Stimulated activated naive CD8-positive, alpha-beta T cell treated with anti-CD3 and anti-CD28 coated beads, Interleukin-15, amount 100 ng/mL, for 72 hours (primary cell): ENCODE data around the gene TMEM214.

Source experiments
- ATAC-seq: fragments of 150-1000 bp; cut with Tn5 transposase; 2 replicates; pipeline ENCODE4 v1.10.0; 2021; ENCODE audit warnings: mild to moderate bottlenecking, moderate library complexity
- DNase-seq, 2 donors: peaks; one replicate each; pipeline ENCODE4 v3.0.0; 2021 to 2022
- H3K27ac Mint-ChIP-seq, 2 donors: one replicate each; pipeline ENCODE4 v1.8.0; 2022; ENCODE audit warnings: mild to moderate bottlenecking in 2 of 2, mixed read lengths in 2 of 2, moderate library complexity in 2 of 2
- H3K27me3 Mint-ChIP-seq: one replicate; pipeline ENCODE4 v1.8.0; 2022; ENCODE audit warnings: mixed read lengths
- H3K4me1 Mint-ChIP-seq: one replicate; pipeline ENCODE4 v1.8.0; 2022; ENCODE audit warnings: mild to moderate bottlenecking, mixed read lengths
- H3K4me3 Mint-ChIP-seq, 2 donors: one replicate each; pipeline ENCODE4 v1.8.0; 2022; ENCODE audit warnings: mild to moderate bottlenecking in 2 of 2, mixed read lengths in 2 of 2, moderate library complexity in 1 of 2
- H3K9me3 Mint-ChIP-seq, 2 donors: one replicate each; pipeline ENCODE4 v1.8.0; 2022; ENCODE audit warnings: mixed read lengths in 2 of 2

TMEM214 gene

GRCh38 chr2:27003857-27004256 lies 28.9 kb upstream of the TMEM214 start:
- Mint-ChIP-seq H3K4me3 (no peak overlapping the region), H3K4me1 (no peaks in the 10 kb centered on the region), H3K27me3 (no peaks in the 10 kb centered on the region), H3K27ac (no peak overlapping the region), H3K9me3 (no peaks in the 10 kb centered on the region)
- no peak for ATAC-seq
- DNase-seq, result no peak

GRCh38 chr2:27006602-27007415 lies 26.0 kb upstream of the TMEM214 start:
- H3K9me3 Mint-ChIP-seq, result no peaks in the 10 kb centered on the region
- DNase-seq (no peak), ATAC-seq (no peak)
- H3K27me3 Mint-ChIP-seq, result no peaks in the 10 kb centered on the region
- no peak overlapping the region for H3K27ac Mint-ChIP-seq
- H3K4me3 Mint-ChIP-seq, result no peak overlapping the region
- H3K4me1 Mint-ChIP-seq, result no peaks in the 10 kb centered on the region

GRCh38 chr2:27007416-27008374 lies 25.1 kb upstream of the TMEM214 start:
- no peaks in the 10 kb centered on the region for H3K27me3 Mint-ChIP-seq
- no peaks in the 10 kb centered on the region for H3K9me3 Mint-ChIP-seq
- DNase-seq, result no peak
- H3K4me1 Mint-ChIP-seq, result no peaks in the 10 kb centered on the region
- no peak overlapping the region for H3K4me3 Mint-ChIP-seq
- no peak for ATAC-seq
- no peak overlapping the region for H3K27ac Mint-ChIP-seq

GRCh38 chr2:27008678-27009077 lies 24.1 kb upstream of the TMEM214 start:
- no peak for DNase-seq
- ATAC-seq, result no peak
- no peaks in the 10 kb centered on the region for H3K9me3 Mint-ChIP-seq
- H3K4me3 Mint-ChIP-seq, result no peak overlapping the region
- H3K27ac Mint-ChIP-seq, result no peak overlapping the region
- H3K4me1 Mint-ChIP-seq, result no peaks in the 10 kb centered on the region
- H3K27me3 Mint-ChIP-seq, result no peaks in the 10 kb centered on the region

DNA sequence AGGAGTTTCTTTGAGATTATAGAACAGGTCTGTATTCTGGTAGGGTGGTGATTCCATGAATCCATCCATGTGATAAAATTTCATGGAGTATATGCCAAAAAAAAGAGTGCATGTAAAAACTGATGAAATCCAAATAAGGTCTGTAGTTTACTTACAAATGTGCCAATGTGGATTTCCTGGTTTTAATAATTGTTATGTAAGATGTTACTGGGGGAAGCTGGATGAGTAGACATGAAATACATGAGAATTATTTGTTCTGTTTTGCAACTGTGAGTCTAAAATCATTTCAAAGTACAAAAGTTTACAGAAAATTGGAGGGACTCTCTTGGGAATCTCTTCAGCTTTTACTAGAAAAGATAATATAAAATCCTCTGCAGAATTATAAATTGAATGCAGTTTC lies 23.7 kb upstream of the TMEM214 start:
- H3K4me1 Mint-ChIP-seq, result no peaks in the 10 kb centered on the region
- H3K27ac Mint-ChIP-seq, result no peak overlapping the region
- DNase-seq, result no peak
- H3K4me3 Mint-ChIP-seq, result no peak overlapping the region
- no peaks in the 10 kb centered on the region for H3K27me3 Mint-ChIP-seq
- no peak for ATAC-seq
- no peaks in the 10 kb centered on the region for H3K9me3 Mint-ChIP-seq

- DNase-seq, result no peak
- no peaks in the 10 kb centered on the region for H3K27me3 Mint-ChIP-seq
- no peaks in the 10 kb centered on the region for H3K9me3 Mint-ChIP-seq
Observed at GRCh38 chr2:27009716-27010115, 23.0 kb upstream of the TMEM214 start.

GRCh38 chr2:27010139-27010538 lies 22.6 kb upstream of the TMEM214 start:
- H3K4me1 Mint-ChIP-seq, result no peaks in the 10 kb centered on the region
- no peak for DNase-seq
- ATAC-seq, result no peak
- no peak overlapping the region for H3K4me3 Mint-ChIP-seq
- no peaks in the 10 kb centered on the region for H3K27me3 Mint-ChIP-seq
- no peak overlapping the region for H3K27ac Mint-ChIP-seq
- H3K9me3 Mint-ChIP-seq, result no peaks in the 10 kb centered on the region

More at GRCh38 chr2:27009716-27010115, 23.0 kb upstream of the TMEM214 start:
- no peak for ATAC-seq
- H3K27ac Mint-ChIP-seq, result no peak overlapping the region
- no peak overlapping the region for H3K4me3 Mint-ChIP-seq
- H3K4me1 Mint-ChIP-seq, result no peaks in the 10 kb centered on the region

DNA sequence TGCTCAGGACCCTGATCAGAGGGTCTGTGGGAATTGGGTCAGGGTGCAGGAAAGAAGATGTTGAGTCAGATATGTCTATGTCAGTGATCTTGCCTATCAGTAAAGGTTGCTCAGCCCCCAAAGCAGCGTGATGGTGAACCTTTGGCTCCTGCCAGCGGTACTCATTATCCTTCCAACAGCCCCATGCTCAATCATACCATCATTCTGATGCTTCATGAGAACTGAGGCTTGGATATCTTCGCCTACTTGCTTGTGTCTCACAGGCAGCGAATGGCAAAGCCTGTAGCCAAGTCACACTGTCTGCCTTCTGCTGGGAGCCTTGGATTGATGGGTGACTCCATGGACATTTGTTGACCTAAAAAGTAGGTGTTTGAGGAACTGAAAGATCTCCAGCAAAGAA lies 19.0 kb upstream of the TMEM214 start:
- no peaks in the 10 kb centered on the region for H3K27me3 Mint-ChIP-seq
- no peak overlapping the region for H3K27ac Mint-ChIP-seq
- no peaks in the 10 kb centered on the region for H3K4me1 Mint-ChIP-seq
- no peak for DNase-seq
- no peak overlapping the region for H3K4me3 Mint-ChIP-seq
- ATAC-seq, result no peak
- H3K9me3 Mint-ChIP-seq, result no peaks in the 10 kb centered on the region

- Mint-ChIP-seq H3K4me1 (no peaks in the 10 kb centered on the region), H3K4me3 (no peak overlapping the region), H3K27ac (no peak overlapping the region), H3K9me3 (no peaks in the 10 kb centered on the region), H3K27me3 (no peaks in the 10 kb centered on the region)
- DNase-seq (no peak), ATAC-seq (no peak)
Observed at GRCh38 chr2:27014771-27015433, 17.9 kb upstream of the TMEM214 start.

- Mint-ChIP-seq H3K4me1 (no peaks in the 10 kb centered on the region), H3K9me3 (no peaks in the 10 kb centered on the region), H3K27ac (peak overlapping the region in 1 of 2 donors; percentile 37), H3K4me3 (no peak overlapping the region), H3K27me3 (no peaks in the 10 kb centered on the region)
- DNase-seq (peak in 1 of 2 donors; percentile 23), ATAC-seq (peak; percentile 52)
Observed at GRCh38 chr2:27016801-27017325, 15.9 kb upstream of the TMEM214 start.

DNA sequence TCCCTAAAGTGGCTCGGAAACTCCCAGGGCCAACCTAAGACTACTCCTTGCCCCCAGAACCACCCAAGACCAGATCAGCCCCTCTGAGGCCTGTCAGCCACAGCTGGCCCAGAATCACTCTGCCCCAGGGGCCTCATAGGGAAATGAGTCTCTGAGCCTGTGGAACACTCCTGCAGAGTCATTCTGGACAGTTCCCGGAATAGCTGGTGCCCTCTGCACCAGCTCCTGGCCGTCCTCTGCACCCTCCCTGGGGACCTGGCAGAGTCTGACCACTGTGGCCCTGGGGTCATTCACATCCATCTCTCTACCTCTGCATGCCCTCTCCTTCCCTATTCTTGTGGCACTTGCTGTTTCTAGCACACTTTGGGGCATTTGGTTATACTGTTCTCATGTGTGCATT lies 14.6 kb upstream of the TMEM214 start:
- H3K27me3 Mint-ChIP-seq, result no peaks in the 10 kb centered on the region
- H3K4me1 Mint-ChIP-seq, result no peaks in the 10 kb centered on the region
- H3K27ac Mint-ChIP-seq, result no peak overlapping the region
- no peaks in the 10 kb centered on the region for H3K9me3 Mint-ChIP-seq
- DNase-seq, result no peak
- ATAC-seq, result no peak
- H3K4me3 Mint-ChIP-seq, result no peak overlapping the region

- Mint-ChIP-seq H3K27ac (no peak overlapping the region), H3K27me3 (no peaks in the 10 kb centered on the region), H3K4me3 (no peak overlapping the region), H3K9me3 (no peaks in the 10 kb centered on the region), H3K4me1 (no peaks in the 10 kb centered on the region)
- ATAC-seq (no peak), DNase-seq (no peak)
Observed at GRCh38 chr2:27019459-27019858, 13.3 kb upstream of the TMEM214 start.

GRCh38 chr2:27019931-27020855 lies 12.6 kb upstream of the TMEM214 start:
- DNase-seq, result no peak
- Mint-ChIP-seq H3K27me3 (no peaks in the 10 kb centered on the region), H3K9me3 (no peaks in the 10 kb centered on the region), H3K27ac (no peak overlapping the region), H3K4me3 (no peak overlapping the region), H3K4me1 (no peaks in the 10 kb centered on the region)
- ATAC-seq, result no peak

GRCh38 chr2:27021253-27022049 lies 11.3 kb upstream of the TMEM214 start:
- ATAC-seq (no peak), DNase-seq (no peak)
- H3K27me3 Mint-ChIP-seq, result no peaks in the 10 kb centered on the region
- peak overlapping the region in 1 of 2 donors; percentile 14 for H3K27ac Mint-ChIP-seq
- no peaks in the 10 kb centered on the region for H3K4me1 Mint-ChIP-seq
- H3K9me3 Mint-ChIP-seq, result no peaks in the 10 kb centered on the region
- no peak overlapping the region for H3K4me3 Mint-ChIP-seq
